Duodenal mucosa (tissue), 2 donors: ENCODE results near the gene PAGE2.
"Not testable (repeated sequence)": the region's sequence is repeated elsewhere in the genome, so short reads cannot be mapped to it uniquely, and the experiment has no call there.

ENCODE experiments used
- H3K27ac ChIP-seq: one replicate; pipeline ENCODE4 v1.7.0; 2013; ENCODE audit warnings: low read depth, low read length
- H3K27me3 ChIP-seq, 2 donors: one replicate each; pipeline ENCODE4 v1.7.0; 2013; ENCODE audit warnings: low read length in 2 of 2, control low read depth in 1 of 2; ENCODE audit not compliant: insufficient read depth in 2 of 2, control insufficient read depth in 1 of 2
- H3K36me3 ChIP-seq, 2 donors: one replicate each; pipeline ENCODE4 v1.7.0; 2013; ENCODE audit warnings: low read length in 2 of 2, control low read depth in 1 of 2; ENCODE audit not compliant: insufficient read depth in 2 of 2, control insufficient read depth in 1 of 2
- H3K4me1 ChIP-seq, 2 donors: one replicate each; pipeline ENCODE4 v1.7.0; 2013; ENCODE audit warnings: low read length in 2 of 2, control low read depth in 1 of 2; ENCODE audit not compliant: insufficient read depth in 2 of 2, control insufficient read depth in 1 of 2
- H3K4me3 ChIP-seq, 2 donors: one replicate each; pipeline ENCODE4 v1.7.0; 2013; ENCODE audit warnings: low read length in 2 of 2, low read depth in 1 of 2
- H3K9ac ChIP-seq, 2 donors: one replicate each; pipeline ENCODE4 v1.7.0; 2013; ENCODE audit warnings: low read length in 2 of 2, low read depth in 1 of 2
- H3K9me3 ChIP-seq, 2 donors: one replicate each; pipeline ENCODE4 v1.7.0; 2013; ENCODE audit warnings: low read length in 2 of 2, control low read depth in 1 of 2; ENCODE audit not compliant: control insufficient read depth in 1 of 2

PAGE2 gene

GRCh38 chrX:55088795-55089489 lies at the start of gene PAGE2:
Gene PAGE2, plus strand, starts transcription at chrX:55089018. Its CDS starts 1,003 bp downstream, at chrX:55090021.
- Histone ChIP-seq H3K9me3 (no peaks in the 10 kb centered on the region), H3K27me3 (no peaks in the 10 kb centered on the region), H3K36me3 (no peaks in the 10 kb centered on the region), H3K4me1 (no peaks in the 10 kb centered on the region), H3K27ac (no peak within 1 kb of the TSS), H3K9ac (no peak within 1 kb of the TSS), H3K4me3 (no peak within 1 kb of the TSS)

- no peaks in the 10 kb centered on the region for H3K27me3 ChIP-seq
- no peaks in the 10 kb centered on the region for H3K36me3 ChIP-seq
- no peaks in the 10 kb centered on the region for H3K9me3 ChIP-seq
- no peak overlapping the region for H3K9ac ChIP-seq
- no peaks in the 10 kb centered on the region for H3K4me1 ChIP-seq
- no peak overlapping the region for H3K4me3 ChIP-seq
- H3K27ac ChIP-seq = no peak overlapping the region
Measured at GRCh38 chrX:55039471-55039870, 49.3 kb upstream of the PAGE2 start.

- H3K27ac ChIP-seq = no peak overlapping the region
- no peaks in the 10 kb centered on the region for H3K4me1 ChIP-seq
- no peaks in the 10 kb centered on the region for H3K36me3 ChIP-seq
- H3K9ac ChIP-seq = no peak overlapping the region
- no peak overlapping the region for H3K4me3 ChIP-seq
- no peaks in the 10 kb centered on the region for H3K9me3 ChIP-seq
- H3K27me3 ChIP-seq = no peaks in the 10 kb centered on the region
Measured at GRCh38 chrX:55041514-55041913, 47.3 kb upstream of the PAGE2 start.

GRCh38 chrX:55050599-55050998 lies 38.2 kb upstream of the PAGE2 start:
- H3K27me3 ChIP-seq, H3K9ac ChIP-seq, H3K9me3 ChIP-seq, H3K36me3 ChIP-seq, H3K4me1 ChIP-seq, H3K27ac ChIP-seq, H3K4me3 ChIP-seq: not testable (repeated sequence)

- H3K9me3 ChIP-seq = no peaks in the 10 kb centered on the region
- H3K4me3 ChIP-seq = peak overlapping the region in 1 of 2 donors; percentile 40
- H3K27ac ChIP-seq = no peak overlapping the region
- no peak overlapping the region for H3K9ac ChIP-seq
- H3K36me3 ChIP-seq = no peaks in the 10 kb centered on the region
- no peaks in the 10 kb centered on the region for H3K27me3 ChIP-seq
- no peaks in the 10 kb centered on the region for H3K4me1 ChIP-seq
Measured at GRCh38 chrX:55056820-55057674, 31.8 kb upstream of the PAGE2 start.

GRCh38 chrX:55057675-55058249 lies 31.1 kb upstream of the PAGE2 start:
- Histone ChIP-seq H3K4me3 (peak overlapping the region in 1 of 2 donors; percentile 40), H3K9ac (no peak overlapping the region), H3K27me3 (no peaks in the 10 kb centered on the region), H3K27ac (no peak overlapping the region), H3K9me3 (no peaks in the 10 kb centered on the region), H3K4me1 (no peaks in the 10 kb centered on the region), H3K36me3 (no peaks in the 10 kb centered on the region)

GRCh38 chrX:55067180-55067579 lies 21.6 kb upstream of the PAGE2 start:
- H3K27ac ChIP-seq, H3K4me1 ChIP-seq, H3K9ac ChIP-seq, H3K4me3 ChIP-seq, H3K9me3 ChIP-seq, H3K36me3 ChIP-seq, H3K27me3 ChIP-seq: not testable (repeated sequence)

GRCh38 chrX:55072286-55072685 lies 16.5 kb upstream of the PAGE2 start:
- no peak overlapping the region for H3K9ac ChIP-seq
- no peak overlapping the region for H3K4me3 ChIP-seq
- H3K36me3 ChIP-seq = no peaks in the 10 kb centered on the region
- H3K27ac ChIP-seq = no peak overlapping the region
- H3K27me3 ChIP-seq = no peaks in the 10 kb centered on the region
- no peaks in the 10 kb centered on the region for H3K9me3 ChIP-seq
- no peaks in the 10 kb centered on the region for H3K4me1 ChIP-seq

- Histone ChIP-seq H3K9me3 (no peaks in the 10 kb centered on the region), H3K27ac (no peak within 1 kb of the TSS)
Measured at GRCh38 chrX:55074851-55075467, 13.9 kb upstream of the PAGE2 start, which contains the start of gene PAGE2B. Gene PAGE2B, plus strand, starts transcription at chrX:55075030. Its CDS starts 1,012 bp downstream, at chrX:55076042.

GRCh38 chrX:55098691-55099090 lies 9.9 kb downstream of the PAGE2 start:
- no peak overlapping the region for H3K9ac ChIP-seq
- no peaks in the 10 kb centered on the region for H3K36me3 ChIP-seq
- H3K4me1 ChIP-seq = no peaks in the 10 kb centered on the region
- no peaks in the 10 kb centered on the region for H3K27me3 ChIP-seq
- H3K27ac ChIP-seq = no peak overlapping the region
- no peaks in the 10 kb centered on the region for H3K9me3 ChIP-seq
- no peak overlapping the region for H3K4me3 ChIP-seq

More at GRCh38 chrX:55074851-55075467, 13.9 kb upstream of the PAGE2 start, which contains the start of gene PAGE2B:
- Histone ChIP-seq H3K9ac (no peak within 1 kb of the TSS), H3K4me1 (no peaks in the 10 kb centered on the region), H3K27me3 (no peaks in the 10 kb centered on the region), H3K4me3 (no peak within 1 kb of the TSS), H3K36me3 (no peaks in the 10 kb centered on the region)
